HG03558 (cell line): ENCODE data around the gene USP7.

Experiments used
- ATAC-seq: cut with Tn5 transposase; IDR thresholded peaks from one replicate; pipeline ENCODE4 v1.9.1; 2021; ENCODE audit warnings: moderate number of reproducible peaks; ENCODE audit not compliant: unreplicated experiment; ENCODE audit errors: extremely low read depth

USP7 gene

GRCh38 chr16:8955828-8956227 lies 7.9 kb downstream of the USP7 start:
- no peak for ATAC-seq

DNA sequence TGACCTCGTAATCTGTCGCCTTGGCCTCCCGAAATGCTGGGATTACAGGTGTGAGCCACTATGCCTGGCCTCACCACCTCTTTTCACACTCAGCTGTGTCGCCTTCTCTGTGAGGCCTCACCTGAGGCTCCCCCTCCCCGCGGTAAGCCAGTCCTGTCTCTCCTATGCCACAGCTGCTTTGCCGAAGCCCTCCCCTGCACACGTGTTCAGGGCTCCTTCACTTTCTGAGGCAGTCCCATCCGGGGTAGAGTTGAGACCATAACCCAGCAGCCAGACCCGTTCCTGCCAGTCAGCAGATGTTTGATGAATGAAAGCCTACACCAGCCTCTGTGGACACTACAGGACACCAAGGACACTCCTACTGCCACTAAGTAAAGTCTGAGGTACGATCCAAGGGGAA lies 10.6 kb downstream of the USP7 start:
- ATAC-seq: no peak

DNA sequence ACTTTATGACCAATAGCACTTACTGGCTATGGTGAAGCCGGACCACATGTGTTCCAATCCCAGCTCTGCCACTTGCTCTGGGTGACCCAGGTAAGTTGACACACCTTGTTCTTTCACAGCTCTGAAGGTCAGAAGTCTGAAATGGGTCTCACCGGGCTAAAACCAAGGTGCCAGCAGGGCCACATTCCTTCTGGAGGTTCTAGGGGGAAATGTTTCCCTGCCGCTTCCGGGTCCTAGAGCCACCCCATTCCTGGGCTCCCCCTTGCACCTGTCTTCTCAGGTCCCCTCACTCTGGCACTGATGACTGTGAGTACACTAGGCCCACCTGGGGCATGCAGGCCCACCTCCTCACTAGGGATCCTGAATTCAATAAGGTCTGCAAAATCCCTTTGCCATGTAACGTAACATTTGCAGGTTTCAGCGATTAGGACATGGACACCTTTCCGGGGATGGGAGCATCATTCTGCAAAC lies 11.4 kb downstream of the USP7 start:
- no peak for ATAC-seq

GRCh38 chr16:8951447-8952280 lies 12.0 kb downstream of the USP7 start:
- no peak for ATAC-seq

- ATAC-seq: no peak
These were observed 13.1 kb downstream of the USP7 start for GRCh38 chr16:8950580-8951077.

GRCh38 chr16:8949536-8950418 lies 13.9 kb downstream of the USP7 start:
- ATAC-seq: no peak

- no peak for ATAC-seq
These were observed 14.9 kb downstream of the USP7 start for GRCh38 chr16:8948831-8949230.

- no peak for ATAC-seq
These were observed 15.6 kb downstream of the USP7 start for GRCh38 chr16:8948069-8948593.

DNA sequence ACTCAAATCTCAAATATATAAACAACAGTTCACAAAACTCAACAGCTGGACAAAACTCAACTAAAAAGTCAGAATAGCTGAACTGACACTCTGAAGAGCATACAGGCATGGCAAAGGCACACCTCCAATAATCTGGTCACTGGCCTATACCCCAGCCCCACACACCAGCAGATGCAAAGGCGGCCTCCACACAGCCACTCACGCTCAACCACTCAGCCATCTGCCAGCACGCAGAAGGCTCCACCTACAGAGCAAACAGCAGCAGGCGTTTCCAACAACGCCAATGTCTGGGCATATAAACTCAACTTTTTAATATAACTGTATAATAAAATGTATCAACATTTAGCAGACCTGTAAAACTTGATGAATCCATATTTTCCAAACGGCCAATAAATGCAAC lies 17.2 kb downstream of the USP7 start:
- no peak for ATAC-seq

DNA sequence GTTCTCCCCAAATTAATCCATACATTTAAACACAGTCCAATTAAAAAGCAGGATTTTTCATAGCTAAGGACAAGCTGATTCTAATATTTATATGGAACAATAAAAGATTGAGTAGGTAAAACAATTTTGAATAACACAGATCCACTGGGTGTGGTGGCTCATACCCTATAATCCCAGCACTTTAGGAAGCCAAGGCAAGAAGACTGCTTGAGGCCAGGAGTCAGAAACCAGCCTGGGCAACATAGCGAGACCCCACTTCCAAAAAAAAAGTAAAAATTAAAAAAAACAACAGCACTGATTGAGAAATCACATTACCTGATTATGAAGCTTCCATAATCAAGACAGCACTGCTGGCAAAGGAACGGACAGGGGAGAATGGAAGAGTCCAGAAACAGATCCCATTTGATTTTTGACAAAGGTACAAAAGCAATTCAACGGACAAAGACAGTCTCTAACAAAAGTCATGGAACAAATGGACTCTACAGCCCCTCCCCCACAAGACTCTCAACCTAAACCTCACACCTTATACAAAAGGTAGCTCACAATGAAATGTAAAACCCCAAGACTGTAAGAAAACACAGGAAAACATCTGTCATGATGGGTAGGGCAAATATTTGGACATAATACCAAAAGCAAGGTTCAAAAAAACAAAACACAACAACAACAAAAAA lies 17.9 kb downstream of the USP7 start:
- no peak for ATAC-seq

DNA sequence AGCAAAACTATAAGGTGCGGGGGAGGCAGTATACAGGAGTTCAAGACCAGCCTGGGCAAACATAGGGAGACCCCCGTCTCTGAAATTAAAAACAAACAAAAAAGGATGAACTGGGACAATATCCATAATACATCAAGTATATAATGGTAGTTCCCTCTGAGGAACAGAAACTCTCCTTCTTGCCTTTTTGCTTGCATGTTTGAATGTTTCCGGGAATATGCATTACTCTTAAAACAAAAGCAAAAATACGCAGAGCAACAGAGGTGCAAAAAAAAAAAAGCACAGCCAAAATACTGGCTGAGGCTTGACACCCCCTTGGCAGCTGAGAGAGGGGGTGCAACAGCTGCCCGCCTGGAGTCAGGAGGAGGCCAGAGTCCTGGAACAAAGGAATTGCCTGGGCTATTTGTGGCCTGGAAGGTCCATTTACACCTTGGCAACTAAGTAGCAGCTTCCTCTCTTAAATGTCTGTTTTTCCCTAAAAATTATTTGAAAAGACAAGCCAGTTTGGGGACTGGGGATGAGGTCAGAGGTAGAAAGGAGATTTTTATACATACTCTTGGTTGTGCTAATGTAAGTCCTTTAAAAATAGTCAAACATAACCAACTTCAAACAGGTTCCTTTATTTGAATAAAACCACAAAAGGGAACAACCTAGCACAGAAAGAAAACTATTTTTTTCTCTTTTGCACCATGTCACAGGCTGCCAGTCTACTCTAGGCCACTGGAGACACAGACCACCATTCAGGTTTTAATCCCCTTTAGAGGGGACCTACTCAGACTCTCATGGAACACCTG lies 19.5 kb downstream of the USP7 start:
- no peak for ATAC-seq

DNA sequence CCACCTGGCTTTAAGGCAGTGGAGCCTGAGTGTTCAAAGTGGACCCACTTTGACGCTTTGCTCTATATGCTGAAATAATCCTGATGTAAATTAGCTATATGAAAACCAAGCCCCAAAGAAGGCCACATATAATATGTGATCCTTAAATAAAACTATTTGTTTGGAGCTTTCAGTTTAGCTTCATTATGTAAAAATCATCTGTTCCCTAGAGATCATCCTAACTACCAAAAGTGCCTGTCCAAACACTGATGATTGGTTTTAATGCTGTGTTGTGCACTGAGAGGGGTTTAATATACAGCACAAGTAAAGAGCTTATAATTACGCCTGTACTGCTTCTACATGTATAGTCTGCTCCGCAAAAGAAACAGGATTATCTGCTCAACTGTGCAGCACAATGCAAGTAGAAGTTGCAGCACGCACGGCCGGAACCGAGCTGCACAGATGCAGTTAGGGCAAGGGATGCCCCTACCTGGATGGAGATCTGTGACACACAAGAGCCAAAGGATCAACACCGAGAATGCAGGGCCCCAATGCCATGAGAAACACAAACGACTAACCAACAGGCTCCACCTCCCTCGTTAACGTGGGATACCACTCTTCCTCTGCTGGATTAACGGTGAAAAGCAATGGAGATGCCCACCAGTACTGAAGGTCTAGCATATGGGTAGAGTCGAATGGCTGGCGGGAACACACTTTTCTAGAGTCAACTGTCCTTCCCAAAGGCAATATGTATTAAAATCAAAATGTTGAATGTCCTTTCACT lies 20.5 kb downstream of the USP7 start:
- no peak for ATAC-seq

- ATAC-seq: no peak
These were observed 21.9 kb downstream of the USP7 start for GRCh38 chr16:8941718-8942344.

- ATAC-seq: no peak
These were observed 25.9 kb downstream of the USP7 start for GRCh38 chr16:8937803-8938202.

DNA sequence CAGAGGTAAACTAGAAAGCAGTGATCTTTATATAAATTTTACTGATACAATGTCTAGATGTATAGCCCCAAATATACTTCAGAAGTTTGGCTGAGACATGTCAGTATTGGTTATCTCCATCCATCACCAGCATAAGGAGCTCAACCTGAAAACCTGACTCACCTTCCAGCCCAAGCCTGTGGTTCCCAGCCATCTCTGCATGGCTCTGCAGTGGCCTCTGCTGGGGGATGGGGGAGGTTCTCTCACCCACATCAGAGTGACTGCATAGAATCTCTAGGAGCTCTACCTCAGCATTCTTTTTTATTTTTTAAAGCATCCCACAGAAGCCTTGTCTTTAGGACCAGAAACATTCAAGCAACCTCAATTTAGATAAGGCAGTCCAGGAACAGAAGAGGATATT lies 27.3 kb downstream of the USP7 start:
- ATAC-seq: peak; percentile 64

DNA sequence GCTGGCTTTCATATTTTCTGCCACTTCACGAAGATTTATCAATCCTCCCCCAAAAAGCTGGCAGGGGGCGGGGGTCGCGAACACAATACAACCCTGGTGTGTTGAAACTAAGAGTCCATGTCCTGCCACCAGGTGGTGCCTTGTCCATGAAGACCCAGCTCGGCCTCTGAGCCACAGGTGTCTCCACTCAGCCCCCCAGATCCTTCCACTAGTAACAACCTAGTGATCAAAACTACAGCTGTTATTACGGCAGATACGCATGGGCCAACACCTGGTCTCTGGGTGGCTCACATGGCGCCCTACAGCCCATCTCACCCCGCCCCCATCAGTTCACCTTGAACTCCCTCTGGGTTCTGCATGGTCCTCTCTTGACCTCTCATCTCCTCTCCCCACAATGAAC lies 27.7 kb downstream of the USP7 start:
- ATAC-seq: no peak

- no peak for ATAC-seq
These were observed 29.1 kb downstream of the USP7 start for GRCh38 chr16:8934601-8935000.

DNA sequence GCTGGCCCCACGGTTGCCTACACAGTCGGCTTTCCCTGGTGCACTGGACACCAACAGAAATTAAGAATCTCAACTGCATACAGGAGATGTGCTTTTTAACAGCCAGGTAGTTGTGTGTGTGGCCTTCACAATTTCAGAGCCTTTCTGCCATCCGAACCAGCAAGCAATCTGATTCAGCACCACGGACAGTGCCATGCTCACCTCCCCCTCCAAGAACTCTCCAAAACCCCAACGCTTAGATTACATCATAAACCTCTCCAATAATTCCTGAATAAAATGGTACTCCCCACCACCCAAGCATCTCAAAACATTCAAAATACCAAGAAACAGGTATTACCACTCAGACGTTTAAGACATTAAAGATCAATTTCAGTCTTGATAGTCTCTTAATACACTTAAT lies 31.8 kb downstream of the USP7 start:
- ATAC-seq: no peak
